Smooth muscle cell (in vitro differentiated cells): Measurements from ENCODE around the gene TEPSIN. TPM values are rescaled to one million over a fixed set of nuclear protein-coding genes. Genes with fewer than 3 reads are reported as not detected.

ENCODE experiments used
- DNase-seq: peaks from one replicate; lab custom pipeline; 2025; ENCODE audit not compliant: unreplicated experiment; lab: John Stamatoyannopoulos, UW
- H2AFZ ChIP-seq: fragments of 200-600 bp; sonication (generic); 2 replicates; pipeline ENCODE4 v1.6.0; 2016; ENCODE audit warnings: antibody characterized with exemption, low read depth, mild to moderate bottlenecking
- H3F3A ChIP-seq: fragments of 200-600 bp; sonication (generic); 2 replicates; pipeline ENCODE4 v1.6.0; 2017; ENCODE audit warnings: antibody characterized with exemption, low read depth
- H3K27ac ChIP-seq: fragments of 200-600 bp; sonication (generic); 2 replicates; pipeline ENCODE4 v1.5.1; 2016; ENCODE audit warnings: low read depth, mild to moderate bottlenecking
- H3K27me3 ChIP-seq: fragments of 200-600 bp; sonication (generic); 2 replicates; pipeline ENCODE4 v1.6.1; 2016; ENCODE audit warnings: low read depth, mild to moderate bottlenecking
- H3K36me3 ChIP-seq: fragments of 200-600 bp; sonication (generic); 2 replicates; pipeline ENCODE4 v1.5.1; 2016; ENCODE audit warnings: low read depth
- H3K4me1 ChIP-seq: fragments of 200-600 bp; sonication (generic); 2 replicates; pipeline ENCODE4 v1.5.1; 2016; ENCODE audit warnings: low read depth
- H3K4me2 ChIP-seq: fragments of 200-600 bp; sonication (generic); 2 replicates; pipeline ENCODE4 v1.6.0; 2016; ENCODE audit warnings: mild to moderate bottlenecking
- H3K4me3 ChIP-seq: fragments of 200-600 bp; sonication (generic); 2 replicates; pipeline ENCODE4 v1.5.1; 2016; ENCODE audit warnings: mild to moderate bottlenecking
- H3K79me2 ChIP-seq: fragments of 200-600 bp; sonication (generic); 2 replicates; pipeline ENCODE4 v1.6.0; 2016; ENCODE audit warnings: low read depth, mild to moderate bottlenecking
- H3K9ac ChIP-seq: fragments of 200-600 bp; sonication (generic); 2 replicates; pipeline ENCODE4 v1.6.0; 2016; ENCODE audit warnings: low read depth
- H3K9me3 ChIP-seq: fragments of 200-600 bp; sonication (generic); replicated peaks from 2 replicates; pipeline ENCODE4 v1.5.1; 2016; ENCODE audit warnings: low read depth
- H4K20me1 ChIP-seq: fragments of 200-600 bp; sonication (generic); 2 replicates; pipeline ENCODE4 v1.6.0; 2016; ENCODE audit warnings: low read depth
- CTCF ChIP-seq: fragments of 200-600 bp; sonication (generic); IDR thresholded peaks from 2 replicates; pipeline ENCODE4 v1.5.1; 2017; ENCODE audit warnings: borderline replicate concordance, mild to moderate bottlenecking, antibody characterized with exemption; ENCODE audit not compliant: insufficient read depth, poor library complexity, severe bottlenecking
- WGBS: methylation state at CpG from one replicate; pipeline ENCODE4 v1.1.7; 2016; ENCODE audit warnings: low lambda C conversion rate; 5-methylcytosine and 5-hydroxymethylcytosine counted together
- polyA plus RNA-seq: library from polyadenylated mRNA; unstranded; fragments of >200 nt; fragmentation: Nextera tagmentation; extraction: Ambion mirVana; gene quantifications from 2 replicates; pipeline ENCODE4 v1.2.1, GENCODE V29; 2016
- total RNA-seq: library from RNA; depleted of rRNA; stranded (reverse); fragments of >200 nt; gene quantifications from 2 replicates; pipeline ENCODE4 v1.2.3, GENCODE V29; 2014

The TEPSIN gene
- total and polyA plus RNA-seq, 2 experiments from 2014 or later = 9.8 to 18.6 TPM

GRCh38 chr17:81249223-81250040, 10.6 kb upstream of the TEPSIN start:
- Histone ChIP-seq H3K79me2 (no peaks in the 10 kb centered on the region), H3F3A (no peaks in the 10 kb centered on the region), H2AFZ (no peak overlapping the region), H3K36me3 (no peaks in the 10 kb centered on the region), H3K4me1 (no peaks in the 10 kb centered on the region), H3K9ac (no peak overlapping the region), H3K4me2 (no peak overlapping the region), H3K27ac (no peak overlapping the region), H3K9me3 (no peaks in the 10 kb centered on the region), H3K27me3 (no peaks in the 10 kb centered on the region), H4K20me1 (peaks cover 15% of the 10 kb centered on the region), H3K4me3 (no peak overlapping the region)
- no peak for DNase-seq
- 96% methylated on average over 12 of the region's 15 CpGs for WGBS
- no peak for TF ChIP-seq CTCF

GRCh38 chr17:81248649-81249048, 9.8 kb upstream of the TEPSIN start:
- H3K79me2 ChIP-seq = no peaks in the 10 kb centered on the region
- H2AFZ ChIP-seq = no peak overlapping the region
- no peaks in the 10 kb centered on the region for H3K36me3 ChIP-seq
- H3K27ac ChIP-seq = no peak overlapping the region
- H3K9ac ChIP-seq = no peak overlapping the region
- H3K9me3 ChIP-seq = no peaks in the 10 kb centered on the region
- 91% methylated on average over 15 of the region's 16 CpGs for WGBS
- peaks cover 11% of the 10 kb centered on the region for H4K20me1 ChIP-seq
- no peak for TF ChIP-seq CTCF
- no peaks in the 10 kb centered on the region for H3K27me3 ChIP-seq
- DNase-seq = no peak
- H3K4me2 ChIP-seq = no peak overlapping the region
- no peaks in the 10 kb centered on the region for H3K4me1 ChIP-seq
- no peaks in the 10 kb centered on the region for H3F3A ChIP-seq
- no peak overlapping the region for H3K4me3 ChIP-seq

- no peak for DNase-seq
- H3K27me3 ChIP-seq = no peaks in the 10 kb centered on the region
- WGBS = 93% methylated on average over 15 of the region's 15 CpGs
- peaks cover 4% of the 10 kb centered on the region for H4K20me1 ChIP-seq
- H3K4me1 ChIP-seq = no peaks in the 10 kb centered on the region
- H3K4me2 ChIP-seq = no peak overlapping the region
- H3K36me3 ChIP-seq = no peaks in the 10 kb centered on the region
- H3K9ac ChIP-seq = no peak overlapping the region
- H3K4me3 ChIP-seq = no peak overlapping the region
- no peaks in the 10 kb centered on the region for H3K9me3 ChIP-seq
- no peak overlapping the region for H2AFZ ChIP-seq
- peaks cover 6% of the 10 kb centered on the region for H3F3A ChIP-seq
- no peaks in the 10 kb centered on the region for H3K79me2 ChIP-seq
- no peak overlapping the region for H3K27ac ChIP-seq
- TF ChIP-seq CTCF = no peak
Measured at GRCh38 chr17:81247339-81247990, 8.6 kb upstream of the TEPSIN start.
